SK-N-SH (cell line): Measurements from ENCODE around the gene PGBD2.

Source experiments
- CTCF ChIP-seq: fragments of 200-600 bp; sonication (generic); IDR thresholded peaks from 2 replicates; pipeline ENCODE4 v1.6.1; 2017; ENCODE audit warnings: antibody characterized with exemption, mild to moderate bottlenecking, moderate library complexity
- EP300 ChIP-seq, 2 experiments: IDR thresholded peaks; 2 replicates each; pipeline versions ENCODE4 v1.4.0 to v1.6.1; 2012; ENCODE audit warnings: borderline replicate concordance in 1 of 2, low read depth in 1 of 2, low read length in 1 of 2
- FOXM1 ChIP-seq: IDR thresholded peaks from 2 replicates; pipeline ENCODE4 v1.4.0; 2012; ENCODE audit warnings: low read depth, mild to moderate bottlenecking
- JUND ChIP-seq: IDR thresholded peaks from 2 replicates; pipeline ENCODE4 v1.4.0; 2012
- MXI1 ChIP-seq: IDR thresholded peaks from 2 replicates; pipeline ENCODE4 v1.6.1; 2012; ENCODE audit warnings: mild to moderate bottlenecking, low read depth, low read length, improper control_type of control experiment
- RAD21 ChIP-seq: IDR thresholded peaks from 2 replicates; pipeline ENCODE4 v1.6.1; 2012; ENCODE audit warnings: mild to moderate bottlenecking, low read length
- SIN3A ChIP-seq: IDR thresholded peaks from 2 replicates; pipeline ENCODE4 v1.6.1; 2012; ENCODE audit warnings: low read depth, mild to moderate bottlenecking, low read length, moderate library complexity, borderline replicate concordance
- TAF1 ChIP-seq: IDR thresholded peaks from 2 replicates; pipeline ENCODE4 v1.6.1; 2012; ENCODE audit warnings: low read depth, mild to moderate bottlenecking, low read length, moderate library complexity, borderline replicate concordance
- TEAD4 ChIP-seq: IDR thresholded peaks from 2 replicates; pipeline ENCODE4 v1.4.0; 2012; ENCODE audit warnings: mild to moderate bottlenecking, borderline replicate concordance; ENCODE audit not compliant: insufficient read depth
- YY1 ChIP-seq: IDR thresholded peaks from 2 replicates; pipeline ENCODE4 v1.4.0; 2012; ENCODE audit warnings: low read depth, mild to moderate bottlenecking
- ZBTB33 ChIP-seq: IDR thresholded peaks from 2 replicates; pipeline ENCODE4 v1.4.0; 2012; ENCODE audit warnings: low read depth, borderline replicate concordance

GRCh38 chr1:248858096-248858890, 47.7 kb upstream of the PGBD2 start:
- TF ChIP-seq CTCF: peak; percentile 54
- TF ChIP-seq ZBTB33: no peak
- peak; percentile 89 for TF ChIP-seq MXI1
- TF ChIP-seq YY1: no peak; the same call in 1 of the 2 replicates
- no peak for TF ChIP-seq TEAD4
- no peak for TF ChIP-seq FOXM1
- no peak for TF ChIP-seq SIN3A
- no peak for TF ChIP-seq JUND
- no peak for TF ChIP-seq EP300 (IDR thresholded peaks at IDR 0.05; ENCODE audit: borderline replicate concordance in 1 of 2, low read depth in 1 of 2, low read length in 1 of 2)
- TF ChIP-seq TAF1: no peak
- peak; percentile 12; the same call in 1 of the 2 replicates for TF ChIP-seq RAD21
